Erythroblast (primary cell): ENCODE results near the gene TRMT13.

Experiments
- GATA1 ChIP-seq: IDR thresholded peaks from 2 replicates; pipeline ENCODE4 v1.6.1; 2011; ENCODE audit warnings: low read depth, mild to moderate bottlenecking, control low read depth, low read length, moderate library complexity
- POLR2A ChIP-seq: IDR thresholded peaks from 2 replicates; pipeline ENCODE4 v1.6.1; 2011; ENCODE audit warnings: mild to moderate bottlenecking, low read length

DNA sequence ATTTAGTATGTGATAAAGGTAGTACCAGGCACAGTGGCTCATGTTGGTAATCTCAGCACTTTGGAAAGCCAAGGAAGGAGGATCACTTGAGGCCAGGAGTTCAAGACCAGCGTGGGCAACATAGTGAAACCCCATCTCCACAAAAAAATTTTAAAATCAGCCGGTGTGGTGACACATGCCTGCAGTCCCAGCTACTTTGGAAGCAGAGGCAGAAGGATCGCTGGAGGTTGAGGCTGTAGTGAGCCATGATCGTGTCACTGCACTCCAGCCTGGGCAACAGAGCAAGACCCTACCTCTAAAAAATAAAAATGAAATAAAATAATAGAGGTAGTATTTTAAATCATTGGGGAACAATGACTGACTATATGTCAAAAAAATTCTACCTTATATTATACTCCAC lies 17.4 kb upstream of the TRMT13 start:
- TF ChIP-seq POLR2A = no peak
- no peak for TF ChIP-seq GATA1
